Loucy (cell line): ENCODE results near the gene VEPH1.

Experiments used
- CTCF ChIP-seq: fragments of 200-600 bp; sonication (generic); conservative IDR thresholded peaks from 2 replicates; pipeline ENCODE4 v1.5.1; 2014; ENCODE audit warnings: mild to moderate bottlenecking, antibody characterized with exemption, low read length
- EZH2phosphoT487 ChIP-seq: fragments of 200-600 bp; IDR thresholded peaks from 2 replicates; pipeline ENCODE4 v1.6.1; 2018; ENCODE audit warnings: antibody characterized with exemption, mild to moderate bottlenecking, moderate library complexity, borderline replicate concordance

- TF ChIP-seq CTCF (no peak), EZH2phosphoT487 (no peak)
Observed at GRCh38 chr3:157410945-157411344, 92.3 kb downstream of the VEPH1 start.
